ENCODE results near the gene CDH1.

GRCh38 chr16:68767581-68767980 lies 30.5 kb downstream of the CDH1 start:
- TF ChIP-seq YY1 (IDR thresholded peaks at IDR 0.05; ENCODE audit: low read depth) (no peak), CTCF (IDR thresholded peaks at IDR 0.05) (no peak), GABPA (IDR thresholded peaks at IDR 0.05; ENCODE audit: low read depth) (no peak), FOXJ3 (CRISPR knock-in tag; IDR thresholded peaks at IDR 0.05) (no peak), EP300 (IDR thresholded peaks at IDR 0.05; ENCODE audit: borderline replicate concordance in 1 of 2, low read depth in 1 of 2, low read length in 1 of 2) (no peak), FOXM1 (IDR thresholded peaks at IDR 0.05; ENCODE audit: low read depth) (no peak), TAF1 (IDR thresholded peaks at IDR 0.05; ENCODE audit: borderline replicate concordance, low read depth, low read length) (no peak), RFX5 (IDR thresholded peaks at IDR 0.05; ENCODE audit: low read length) (no peak)
- TF ChIP-seq, protein P1, sequence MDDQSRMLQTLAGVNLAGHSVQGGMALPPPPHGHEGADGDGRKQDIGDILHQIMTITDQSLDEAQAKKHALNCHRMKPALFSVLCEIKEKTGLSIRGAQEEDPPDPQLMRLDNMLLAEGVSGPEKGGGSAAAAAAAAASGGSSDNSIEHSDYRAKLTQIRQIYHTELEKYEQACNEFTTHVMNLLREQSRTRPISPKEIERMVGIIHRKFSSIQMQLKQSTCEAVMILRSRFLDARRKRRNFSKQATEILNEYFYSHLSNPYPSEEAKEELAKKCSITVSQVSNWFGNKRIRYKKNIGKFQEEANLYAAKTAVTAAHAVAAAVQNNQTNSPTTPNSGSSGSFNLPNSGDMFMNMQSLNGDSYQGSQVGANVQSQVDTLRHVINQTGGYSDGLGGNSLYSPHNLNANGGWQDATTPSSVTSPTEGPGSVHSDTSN (IDR thresholded peaks at IDR 0.05): no peak
- TF ChIP-seq, protein P2, sequence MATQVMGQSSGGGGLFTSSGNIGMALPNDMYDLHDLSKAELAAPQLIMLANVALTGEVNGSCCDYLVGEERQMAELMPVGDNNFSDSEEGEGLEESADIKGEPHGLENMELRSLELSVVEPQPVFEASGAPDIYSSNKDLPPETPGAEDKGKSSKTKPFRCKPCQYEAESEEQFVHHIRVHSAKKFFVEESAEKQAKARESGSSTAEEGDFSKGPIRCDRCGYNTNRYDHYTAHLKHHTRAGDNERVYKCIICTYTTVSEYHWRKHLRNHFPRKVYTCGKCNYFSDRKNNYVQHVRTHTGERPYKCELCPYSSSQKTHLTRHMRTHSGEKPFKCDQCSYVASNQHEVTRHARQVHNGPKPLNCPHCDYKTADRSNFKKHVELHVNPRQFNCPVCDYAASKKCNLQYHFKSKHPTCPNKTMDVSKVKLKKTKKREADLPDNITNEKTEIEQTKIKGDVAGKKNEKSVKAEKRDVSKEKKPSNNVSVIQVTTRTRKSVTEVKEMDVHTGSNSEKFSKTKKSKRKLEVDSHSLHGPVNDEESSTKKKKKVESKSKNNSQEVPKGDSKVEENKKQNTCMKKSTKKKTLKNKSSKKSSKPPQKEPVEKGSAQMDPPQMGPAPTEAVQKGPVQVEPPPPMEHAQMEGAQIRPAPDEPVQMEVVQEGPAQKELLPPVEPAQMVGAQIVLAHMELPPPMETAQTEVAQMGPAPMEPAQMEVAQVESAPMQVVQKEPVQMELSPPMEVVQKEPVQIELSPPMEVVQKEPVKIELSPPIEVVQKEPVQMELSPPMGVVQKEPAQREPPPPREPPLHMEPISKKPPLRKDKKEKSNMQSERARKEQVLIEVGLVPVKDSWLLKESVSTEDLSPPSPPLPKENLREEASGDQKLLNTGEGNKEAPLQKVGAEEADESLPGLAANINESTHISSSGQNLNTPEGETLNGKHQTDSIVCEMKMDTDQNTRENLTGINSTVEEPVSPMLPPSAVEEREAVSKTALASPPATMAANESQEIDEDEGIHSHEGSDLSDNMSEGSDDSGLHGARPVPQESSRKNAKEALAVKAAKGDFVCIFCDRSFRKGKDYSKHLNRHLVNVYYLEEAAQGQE (IDR thresholded peaks at IDR 0.05; ENCODE audit: low read depth, low read length): no peak
- TF ChIP-seq, protein P3, sequence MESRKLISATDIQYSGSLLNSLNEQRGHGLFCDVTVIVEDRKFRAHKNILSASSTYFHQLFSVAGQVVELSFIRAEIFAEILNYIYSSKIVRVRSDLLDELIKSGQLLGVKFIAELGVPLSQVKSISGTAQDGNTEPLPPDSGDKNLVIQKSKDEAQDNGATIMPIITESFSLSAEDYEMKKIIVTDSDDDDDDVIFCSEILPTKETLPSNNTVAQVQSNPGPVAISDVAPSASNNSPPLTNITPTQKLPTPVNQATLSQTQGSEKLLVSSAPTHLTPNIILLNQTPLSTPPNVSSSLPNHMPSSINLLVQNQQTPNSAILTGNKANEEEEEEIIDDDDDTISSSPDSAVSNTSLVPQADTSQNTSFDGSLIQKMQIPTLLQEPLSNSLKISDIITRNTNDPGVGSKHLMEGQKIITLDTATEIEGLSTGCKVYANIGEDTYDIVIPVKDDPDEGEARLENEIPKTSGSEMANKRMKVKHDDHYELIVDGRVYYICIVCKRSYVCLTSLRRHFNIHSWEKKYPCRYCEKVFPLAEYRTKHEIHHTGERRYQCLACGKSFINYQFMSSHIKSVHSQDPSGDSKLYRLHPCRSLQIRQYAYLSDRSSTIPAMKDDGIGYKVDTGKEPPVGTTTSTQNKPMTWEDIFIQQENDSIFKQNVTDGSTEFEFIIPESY (IDR thresholded peaks at IDR 0.05; ENCODE audit: borderline replicate concordance, low read depth): no peak

Measured in SK-N-SH (cell line).